Mononuclear cell (primary cell): ENCODE data around the gene COMP. TPM values are rescaled to one million over a fixed set of nuclear protein-coding genes. Genes with fewer than 3 reads are reported as not detected.

Experiments used
- H3K27me3 ChIP-seq: 2 replicates; pipeline ENCODE4 v1.6.0; 2011; ENCODE audit warnings: low read length, control low read depth; ENCODE audit not compliant: insufficient read depth
- H3K4me1 ChIP-seq: 2 replicates; pipeline ENCODE4 v1.5.1; 2011; ENCODE audit warnings: mild to moderate bottlenecking, low read length, control low read depth; ENCODE audit not compliant: insufficient read depth
- H3K4me3 ChIP-seq: 2 replicates; pipeline ENCODE4 v1.5.1; 2011; ENCODE audit warnings: mild to moderate bottlenecking, low read length, moderate library complexity
- H3K9me3 ChIP-seq: 2 replicates; pipeline ENCODE4 v1.5.1; 2011; ENCODE audit warnings: low read depth, mild to moderate bottlenecking, control low read depth, low read length
- total RNA-seq: library from RNA; depleted of rRNA; stranded (reverse); fragments of >200 nt; gene quantifications from one replicate; pipeline ENCODE4 v1.2.3, GENCODE V29; 2012

COMP gene
- total RNA-seq, 1 donor: not detected

GRCh38 chr19:18794029-18794313 is 2.9 kb upstream of the COMP start:
- peaks cover 61% of the 10 kb centered on the region for H3K27me3 ChIP-seq
- H3K4me3 ChIP-seq: no peak overlapping the region
- H3K4me1 ChIP-seq: peaks cover 19% of the 10 kb centered on the region

GRCh38 chr19:18793144-18794028 is 2.3 kb upstream of the COMP start:
- H3K4me1 ChIP-seq: peaks cover 25% of the 10 kb centered on the region
- H3K27me3 ChIP-seq: peaks cover 66% of the 10 kb centered on the region
- H3K9me3 ChIP-seq: no peaks in the 10 kb centered on the region
- no peak overlapping the region for H3K4me3 ChIP-seq

More at GRCh38 chr19:18794029-18794313, 2.9 kb upstream of the COMP start:
- no peaks in the 10 kb centered on the region for H3K9me3 ChIP-seq

- Histone ChIP-seq H3K27me3 (peaks cover 69% of the 10 kb centered on the region), H3K4me1 (peaks cover 30% of the 10 kb centered on the region), H3K9me3 (no peaks in the 10 kb centered on the region), H3K4me3 (no peak overlapping the region)
These were observed 1.6 kb upstream of the COMP start for GRCh38 chr19:18792661-18793060.

- H3K9me3 ChIP-seq: no peaks in the 10 kb centered on the region
- no peak overlapping the region for H3K4me3 ChIP-seq
- H3K27me3 ChIP-seq: peaks cover 78% of the 10 kb centered on the region
- peaks cover 36% of the 10 kb centered on the region for H3K4me1 ChIP-seq
These were observed 192 bp upstream of the COMP start for GRCh38 chr19:18791315-18791678.

- Histone ChIP-seq H3K27me3 (peaks cover 72% of the 10 kb centered on the region), H3K4me1 (peaks cover 39% of the 10 kb centered on the region), H3K4me3 (no peak overlapping the region), H3K9me3 (no peaks in the 10 kb centered on the region)
These were observed 1.1 kb downstream of the COMP start for GRCh38 chr19:18789883-18790565.

- Histone ChIP-seq H3K4me1 (peaks cover 39% of the 10 kb centered on the region), H3K9me3 (no peaks in the 10 kb centered on the region), H3K27me3 (peaks cover 69% of the 10 kb centered on the region), H3K4me3 (no peak overlapping the region)
These were observed 1.7 kb downstream of the COMP start for GRCh38 chr19:18789422-18789869.

- H3K9me3 ChIP-seq: no peaks in the 10 kb centered on the region
- peaks cover 66% of the 10 kb centered on the region for H3K27me3 ChIP-seq
- no peak overlapping the region for H3K4me3 ChIP-seq
- peaks cover 39% of the 10 kb centered on the region for H3K4me1 ChIP-seq
These were observed 2.3 kb downstream of the COMP start for GRCh38 chr19:18788529-18789421.

- H3K4me1 ChIP-seq: peaks cover 38% of the 10 kb centered on the region
- H3K27me3 ChIP-seq: peaks cover 35% of the 10 kb centered on the region
- H3K9me3 ChIP-seq: no peaks in the 10 kb centered on the region
- H3K4me3 ChIP-seq: no peak overlapping the region
These were observed 5.7 kb downstream of the COMP start for GRCh38 chr19:18785179-18786124.

- H3K4me1 ChIP-seq: peaks cover 33% of the 10 kb centered on the region
- H3K4me3 ChIP-seq: no peak overlapping the region
- peaks cover 31% of the 10 kb centered on the region for H3K27me3 ChIP-seq
- no peaks in the 10 kb centered on the region for H3K9me3 ChIP-seq
These were observed 6.4 kb downstream of the COMP start for GRCh38 chr19:18784786-18785120.

- H3K4me3 ChIP-seq: no peak overlapping the region
- peaks cover 27% of the 10 kb centered on the region for H3K4me1 ChIP-seq
- no peaks in the 10 kb centered on the region for H3K9me3 ChIP-seq
- H3K27me3 ChIP-seq: peaks cover 30% of the 10 kb centered on the region
These were observed 6.9 kb downstream of the COMP start for GRCh38 chr19:18783958-18784785.

GRCh38 chr19:18782559-18783225 is 8.4 kb downstream of the COMP start:
- H3K9me3 ChIP-seq: no peaks in the 10 kb centered on the region
- H3K4me3 ChIP-seq: no peak overlapping the region
- H3K4me1 ChIP-seq: peaks cover 14% of the 10 kb centered on the region
- peaks cover 17% of the 10 kb centered on the region for H3K27me3 ChIP-seq

GRCh38 chr19:18781885-18782527 is 9.1 kb downstream of the COMP start:
- no peaks in the 10 kb centered on the region for H3K9me3 ChIP-seq
- peaks cover 10% of the 10 kb centered on the region for H3K27me3 ChIP-seq
- H3K4me1 ChIP-seq: peaks cover 8% of the 10 kb centered on the region
- no peak overlapping the region for H3K4me3 ChIP-seq
